Measurements from ENCODE around the gene AQP7.

GRCh38 chr9:33442125-33442524 lies 39.8 kb upstream of the AQP7 start:
- TF ChIP-seq, protein P1, sequence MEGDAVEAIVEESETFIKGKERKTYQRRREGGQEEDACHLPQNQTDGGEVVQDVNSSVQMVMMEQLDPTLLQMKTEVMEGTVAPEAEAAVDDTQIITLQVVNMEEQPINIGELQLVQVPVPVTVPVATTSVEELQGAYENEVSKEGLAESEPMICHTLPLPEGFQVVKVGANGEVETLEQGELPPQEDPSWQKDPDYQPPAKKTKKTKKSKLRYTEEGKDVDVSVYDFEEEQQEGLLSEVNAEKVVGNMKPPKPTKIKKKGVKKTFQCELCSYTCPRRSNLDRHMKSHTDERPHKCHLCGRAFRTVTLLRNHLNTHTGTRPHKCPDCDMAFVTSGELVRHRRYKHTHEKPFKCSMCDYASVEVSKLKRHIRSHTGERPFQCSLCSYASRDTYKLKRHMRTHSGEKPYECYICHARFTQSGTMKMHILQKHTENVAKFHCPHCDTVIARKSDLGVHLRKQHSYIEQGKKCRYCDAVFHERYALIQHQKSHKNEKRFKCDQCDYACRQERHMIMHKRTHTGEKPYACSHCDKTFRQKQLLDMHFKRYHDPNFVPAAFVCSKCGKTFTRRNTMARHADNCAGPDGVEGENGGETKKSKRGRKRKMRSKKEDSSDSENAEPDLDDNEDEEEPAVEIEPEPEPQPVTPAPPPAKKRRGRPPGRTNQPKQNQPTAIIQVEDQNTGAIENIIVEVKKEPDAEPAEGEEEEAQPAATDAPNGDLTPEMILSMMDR (tag by site-specific recombination; IDR thresholded peaks at IDR 0.05): no peak
- TF ChIP-seq ZNF776 (tag by site-specific recombination; IDR thresholded peaks at IDR 0.05; ENCODE audit: borderline replicate concordance) (no peak), ZBTB20 (tag by site-specific recombination; IDR thresholded peaks at IDR 0.05) (no peak), ZNF560 (tag by site-specific recombination; IDR thresholded peaks at IDR 0.05; ENCODE audit: borderline replicate concordance) (no peak), SCRT2 (tag by site-specific recombination; IDR thresholded peaks at IDR 0.05) (no peak), ZNF394 (tag by site-specific recombination; IDR thresholded peaks at IDR 0.05; ENCODE audit: borderline replicate concordance) (no peak)

All from HEK293 (cell line).